ENCODE data around the gene LCE1B. TPM values are rescaled to one million over a fixed set of nuclear protein-coding genes. Genes with fewer than 3 reads are reported as not detected.

The LCE1B gene
- not detected in 3 replicates for total RNA-seq
- long read RNA-seq, result 0 reads

GRCh38 chr1:152811671-152812070, at the start of gene LCE1B:
LCE1B (plus strand) TSS chr1:152811971; CDS start chr1:152812447, 476 bp downstream.
- H3K4me1 Mint-ChIP-seq (ENCODE audit: low read depth), result no peaks in the 10 kb centered on the region
- peaks cover 9% of the 10 kb centered on the region for H3K9me3 Mint-ChIP-seq (ENCODE audit: low read depth)
- no peak for DNase-seq (ENCODE audit: low spot score)
- TF ChIP-seq CTCF (IDR thresholded peaks at IDR 0.05), result no peak
- no peaks in the 10 kb centered on the region for H3K27me3 Mint-ChIP-seq (ENCODE audit: low read depth)
- no peaks in the 10 kb centered on the region for H3K36me3 Mint-ChIP-seq (ENCODE audit: low read depth)
- no peak within 1 kb of the TSS for H3K27ac Mint-ChIP-seq (ENCODE audit: unreplicated experiment)
- no peak within 1 kb of the TSS for H3K4me3 Mint-ChIP-seq (ENCODE audit: unreplicated experiment)

- H3K4me1 Mint-ChIP-seq (ENCODE audit: low read depth), result no peaks in the 10 kb centered on the region
- H3K36me3 Mint-ChIP-seq (ENCODE audit: low read depth), result no peaks in the 10 kb centered on the region
- no peak overlapping the region for H3K4me3 Mint-ChIP-seq (ENCODE audit: unreplicated experiment)
- no peak for TF ChIP-seq CTCF (IDR thresholded peaks at IDR 0.05)
- peaks cover 16% of the 10 kb centered on the region for H3K9me3 Mint-ChIP-seq (ENCODE audit: low read depth)
- no peak for DNase-seq (ENCODE audit: low spot score)
- H3K27ac Mint-ChIP-seq (ENCODE audit: unreplicated experiment), result no peak overlapping the region
- no peaks in the 10 kb centered on the region for H3K27me3 Mint-ChIP-seq (ENCODE audit: low read depth)
These were observed 42.8 kb upstream of the LCE1B start for GRCh38 chr1:152768847-152769533.

GRCh38 chr1:152770411-152770810, 41.4 kb upstream of the LCE1B start:
- TF ChIP-seq CTCF (IDR thresholded peaks at IDR 0.05), result no peak
- H3K27ac Mint-ChIP-seq (ENCODE audit: unreplicated experiment), result no peak overlapping the region
- H3K4me3 Mint-ChIP-seq (ENCODE audit: unreplicated experiment), result no peak overlapping the region
- H3K27me3 Mint-ChIP-seq (ENCODE audit: low read depth), result no peaks in the 10 kb centered on the region
- no peaks in the 10 kb centered on the region for H3K4me1 Mint-ChIP-seq (ENCODE audit: low read depth)
- no peak for DNase-seq (ENCODE audit: low spot score)
- no peaks in the 10 kb centered on the region for H3K36me3 Mint-ChIP-seq (ENCODE audit: low read depth)
- H3K9me3 Mint-ChIP-seq (ENCODE audit: low read depth), result peaks cover 22% of the 10 kb centered on the region

- no peak within 1 kb of the TSS for H3K4me3 Mint-ChIP-seq (ENCODE audit: unreplicated experiment)
- TF ChIP-seq CTCF (IDR thresholded peaks at IDR 0.05), result no peak
- H3K27ac Mint-ChIP-seq (ENCODE audit: unreplicated experiment), result no peak within 1 kb of the TSS
- peaks cover 30% of the 10 kb centered on the region for H3K9me3 Mint-ChIP-seq (ENCODE audit: low read depth)
- no peaks in the 10 kb centered on the region for H3K4me1 Mint-ChIP-seq (ENCODE audit: low read depth)
- H3K27me3 Mint-ChIP-seq (ENCODE audit: low read depth), result peaks cover 2% of the 10 kb centered on the region
- DNase-seq (ENCODE audit: low spot score), result no peak
- no peaks in the 10 kb centered on the region for H3K36me3 Mint-ChIP-seq (ENCODE audit: low read depth)
These were observed 36.9 kb upstream of the LCE1B start, which contains the start of gene LCE1F for GRCh38 chr1:152774875-152775274. LCE1F (plus strand) TSS chr1:152775140; CDS start chr1:152776372, 1,232 bp downstream.

- no peak for DNase-seq (ENCODE audit: low spot score)
- Mint-ChIP-seq H3K36me3 (ENCODE audit: low read depth) (no peaks in the 10 kb centered on the region), H3K9me3 (ENCODE audit: low read depth) (peaks cover 30% of the 10 kb centered on the region), H3K27me3 (ENCODE audit: low read depth) (peaks cover 3% of the 10 kb centered on the region), H3K27ac (ENCODE audit: unreplicated experiment) (no peak overlapping the region), H3K4me3 (ENCODE audit: unreplicated experiment) (no peak overlapping the region), H3K4me1 (ENCODE audit: low read depth) (no peaks in the 10 kb centered on the region)
- TF ChIP-seq CTCF (IDR thresholded peaks at IDR 0.05), result no peak
These were observed 35.4 kb upstream of the LCE1B start for GRCh38 chr1:152776361-152776760.

Data from chondrocyte (in vitro differentiated cells).